GM19395 (cell line): Measurements from ENCODE around the gene PRPF19.

Experiments used
- ATAC-seq: cut with Tn5 transposase; IDR thresholded peaks from one replicate; pipeline ENCODE4 v1.9.1; 2021; ENCODE audit warnings: mild to moderate bottlenecking, moderate library complexity; ENCODE audit not compliant: unreplicated experiment

PRPF19 gene

DNA sequence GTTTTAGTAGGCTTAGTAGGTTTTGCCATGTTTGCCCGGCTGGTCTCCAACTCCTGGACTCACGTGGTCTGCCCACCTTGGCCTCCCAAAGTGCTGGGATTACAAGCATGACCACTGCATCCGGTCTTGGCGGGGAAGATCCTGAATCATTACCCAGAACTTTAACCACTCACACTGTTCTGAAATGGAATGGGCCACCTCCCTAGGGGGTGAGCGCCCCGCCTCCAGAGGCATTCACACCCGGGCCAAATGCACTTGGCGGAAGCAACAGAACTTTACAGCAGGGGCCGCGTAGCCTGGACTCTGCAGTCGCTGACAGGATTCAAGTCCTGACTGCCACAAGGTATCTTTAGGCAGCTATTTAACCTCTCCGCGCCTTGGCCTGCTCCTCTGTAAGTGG, 59.1 kb downstream of the PRPF19 start:
- ATAC-seq = no peak

DNA sequence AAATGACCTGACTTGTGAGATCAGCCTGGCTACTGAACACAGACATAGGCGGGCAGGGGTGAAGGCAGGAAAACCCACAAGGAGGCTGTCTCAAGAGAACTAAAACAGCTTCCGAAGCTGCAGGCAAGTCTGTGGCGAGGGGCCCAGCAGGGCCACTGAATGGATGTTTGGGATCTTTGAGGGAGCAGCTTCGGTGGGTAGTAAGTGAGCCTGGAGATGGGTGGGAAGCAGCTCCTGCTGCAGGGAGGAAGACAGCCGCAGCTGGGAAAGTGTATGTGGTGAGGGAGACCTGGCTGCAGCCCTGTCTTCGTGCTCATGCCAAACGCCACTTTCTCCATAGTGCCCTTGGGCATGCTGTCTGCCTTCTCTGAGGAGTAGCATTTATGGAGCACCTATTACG, 61.0 kb downstream of the PRPF19 start:
- no peak for ATAC-seq

DNA sequence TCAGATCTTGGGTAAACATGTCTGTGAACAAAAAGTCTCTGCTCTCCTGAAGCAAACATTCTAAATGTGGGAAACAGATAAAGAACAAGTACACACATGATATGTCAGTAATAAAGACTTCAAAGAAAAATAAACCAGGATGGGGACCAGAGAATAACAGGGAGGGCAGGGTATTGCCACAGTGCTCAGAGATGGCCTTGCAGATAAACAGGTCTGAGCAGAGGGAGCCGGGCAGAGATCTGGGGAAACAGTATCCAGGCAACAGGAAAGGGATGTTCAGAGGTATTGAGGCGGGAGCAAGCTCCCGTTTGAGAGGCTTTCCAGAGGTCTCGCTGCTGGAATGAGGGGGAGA, 61.5 kb downstream of the PRPF19 start:
- no peak for ATAC-seq

- no peak for ATAC-seq
Measured at GRCh38 chr11:60844045-60844869, 62.1 kb downstream of the PRPF19 start.

DNA sequence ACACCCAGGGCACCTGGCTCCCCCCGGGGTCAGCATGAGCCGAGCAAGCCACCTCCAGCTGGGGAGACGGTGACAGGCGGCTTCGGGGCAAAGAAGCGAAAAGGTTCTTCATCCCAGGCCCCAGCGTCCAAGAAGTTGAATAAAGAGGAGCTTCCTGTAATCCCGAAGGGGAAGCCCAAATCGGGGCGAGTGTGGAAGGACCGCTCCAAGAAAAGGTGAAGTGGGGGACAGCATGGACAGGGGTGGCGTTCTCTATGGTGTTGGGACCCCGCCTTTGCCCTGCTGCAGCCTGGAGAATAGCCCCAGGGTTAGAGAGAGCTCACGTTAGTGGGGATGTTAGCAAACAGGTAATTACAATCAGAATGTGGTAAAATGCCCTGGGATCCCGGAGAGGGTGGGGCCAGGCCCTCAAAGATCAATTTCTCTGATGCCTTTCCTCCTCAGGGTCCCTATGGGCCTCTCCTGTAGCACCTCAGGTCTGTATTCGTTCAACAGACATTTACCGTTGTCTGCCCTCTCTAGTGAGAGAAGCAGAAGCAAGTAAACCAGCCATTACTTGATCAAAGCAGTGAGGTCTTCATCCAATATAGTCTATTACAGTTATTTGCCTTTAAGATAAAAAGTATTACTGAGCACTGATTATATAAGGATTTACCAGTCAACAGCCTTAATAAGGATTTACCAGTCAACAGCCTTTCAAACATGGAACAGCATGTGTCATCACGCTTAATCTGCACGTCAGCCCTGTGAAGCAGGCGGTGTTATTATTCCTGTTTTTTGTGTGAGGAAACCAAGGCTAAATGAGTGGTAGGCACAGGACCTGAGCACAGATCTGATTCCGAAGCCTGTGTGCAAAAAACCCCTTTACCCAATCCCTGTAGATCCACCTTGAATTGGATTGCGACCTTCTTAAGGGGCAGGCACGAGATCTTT, 63.5 kb downstream of the PRPF19 start:
- ATAC-seq = no peak

DNA sequence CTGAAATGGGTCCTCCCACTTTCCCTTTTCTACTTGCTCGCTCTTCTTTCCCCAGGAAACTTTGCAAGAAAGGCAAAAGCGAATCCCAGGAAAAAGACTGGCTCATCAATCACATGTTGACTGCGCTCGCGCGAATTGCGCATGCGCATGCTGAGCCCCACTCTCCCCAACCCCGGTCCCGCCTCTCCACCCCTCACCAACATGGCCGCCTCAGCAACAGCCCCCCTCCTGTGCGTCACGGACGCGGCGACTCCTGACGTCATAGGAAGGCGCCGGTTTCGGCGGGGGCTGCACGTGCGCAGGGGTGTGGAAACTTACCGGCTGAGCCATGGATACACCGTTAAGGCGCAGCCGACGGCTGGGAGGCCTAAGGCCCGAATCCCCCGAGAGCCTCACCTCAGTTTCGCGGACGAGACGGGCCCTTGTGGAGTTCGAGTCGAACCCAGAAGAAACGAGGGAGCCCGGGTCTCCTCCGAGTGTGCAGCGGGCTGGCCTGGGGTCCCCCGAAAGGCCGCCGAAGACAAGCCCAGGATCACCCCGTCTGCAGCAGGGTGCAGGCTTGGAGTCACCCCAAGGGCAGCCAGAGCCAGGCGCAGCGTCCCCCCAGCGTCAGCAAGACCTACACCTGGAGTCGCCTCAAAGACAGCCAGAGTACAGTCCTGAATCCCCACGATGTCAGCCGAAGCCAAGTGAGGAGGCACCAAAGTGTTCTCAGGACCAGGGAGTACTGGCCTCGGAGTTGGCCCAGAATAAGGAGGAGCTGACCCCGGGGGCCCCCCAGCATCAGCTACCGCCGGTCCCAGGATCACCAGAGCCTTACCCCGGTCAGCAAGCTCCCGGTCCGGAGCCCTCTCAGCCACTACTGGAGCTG, 64.4 kb downstream of the PRPF19 start, which contains the start of gene CCDC86:
Gene CCDC86 (plus strand): TSS at position 317 of the 871 bp plus-strand sequence. CDS start 12 bp downstream, at position 329.
- peak; percentile 70 for ATAC-seq
